SK-N-SH (cell line): ENCODE results near the gene OXCT1.

Source experiments
- CHD2 ChIP-seq: fragments of 150-350 bp; IDR thresholded peaks from 2 replicates; pipeline ENCODE4 v1.6.1; 2018; ENCODE audit warnings: low read length; ENCODE audit not compliant: partially characterized antibody
- EP300 ChIP-seq, 2 experiments: IDR thresholded peaks; 2 replicates each; pipeline versions ENCODE4 v1.4.0 to v1.6.1; 2012; ENCODE audit warnings: borderline replicate concordance in 1 of 2, low read depth in 1 of 2, low read length in 1 of 2
- EZH2phosphoT487 ChIP-seq: fragments of 200-600 bp; sonication (generic); IDR thresholded peaks from 2 replicates; pipeline ENCODE4 v1.6.1; 2017; ENCODE audit warnings: low read depth, mixed run types, mild to moderate bottlenecking, antibody characterized with exemption, moderate library complexity, borderline replicate concordance
- FOXJ3 ChIP-seq: sonication (generic); formaldehyde crosslinking; IDR thresholded peaks from 2 replicates; pipeline ENCODE4 v1.5.1; 2020; ENCODE audit warnings: mild to moderate bottlenecking, missing genetic modification reagents
- GABPA ChIP-seq: IDR thresholded peaks from 2 replicates; pipeline ENCODE4 v1.4.0; 2012; ENCODE audit warnings: low read depth, mild to moderate bottlenecking
- JUND ChIP-seq: IDR thresholded peaks from 2 replicates; pipeline ENCODE4 v1.4.0; 2012
- RAD21 ChIP-seq: IDR thresholded peaks from 2 replicates; pipeline ENCODE4 v1.6.1; 2012; ENCODE audit warnings: mild to moderate bottlenecking, low read length
- SMC3 ChIP-seq: IDR thresholded peaks from 2 replicates; pipeline ENCODE4 v1.6.1; 2012; ENCODE audit warnings: low read depth, low read length, improper control_type of control experiment
- TAF1 ChIP-seq: IDR thresholded peaks from 2 replicates; pipeline ENCODE4 v1.6.1; 2012; ENCODE audit warnings: low read depth, mild to moderate bottlenecking, low read length, moderate library complexity, borderline replicate concordance
- TCF12 ChIP-seq: IDR thresholded peaks from 2 replicates; pipeline ENCODE4 v1.4.0; 2012
- TF ChIP-seq, protein P1 (sequence below): fragments of 200-600 bp; sonication (generic); IDR thresholded peaks from 2 replicates; pipeline ENCODE4 v1.6.1; 2017; ENCODE audit warnings: antibody characterized with exemption, mild to moderate bottlenecking, moderate library complexity
- TF ChIP-seq, protein P2 (sequence below): IDR thresholded peaks from 2 replicates; pipeline ENCODE4 v1.6.1; 2012; ENCODE audit warnings: mild to moderate bottlenecking, low read depth, low read length, moderate library complexity

DNA sequence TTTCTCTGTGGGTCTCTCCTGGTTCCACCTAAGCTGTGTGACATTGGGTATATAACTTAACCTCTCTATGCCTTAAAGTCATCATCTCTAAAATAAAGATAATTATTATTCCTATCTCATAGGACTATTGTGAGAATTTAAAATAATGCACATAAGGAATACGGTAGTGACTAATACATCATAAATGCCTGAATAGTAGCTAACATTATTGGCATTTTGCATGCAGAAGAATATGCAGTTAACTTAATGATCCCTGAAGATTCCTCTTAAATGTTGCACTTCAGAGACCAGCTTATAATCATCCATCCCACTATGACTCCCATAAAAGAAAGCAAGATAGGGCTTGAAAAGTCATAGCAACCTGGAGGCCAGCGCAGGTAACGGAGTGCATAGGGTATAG, 32.4 kb downstream of the OXCT1 start:
- TF ChIP-seq, protein P1, sequence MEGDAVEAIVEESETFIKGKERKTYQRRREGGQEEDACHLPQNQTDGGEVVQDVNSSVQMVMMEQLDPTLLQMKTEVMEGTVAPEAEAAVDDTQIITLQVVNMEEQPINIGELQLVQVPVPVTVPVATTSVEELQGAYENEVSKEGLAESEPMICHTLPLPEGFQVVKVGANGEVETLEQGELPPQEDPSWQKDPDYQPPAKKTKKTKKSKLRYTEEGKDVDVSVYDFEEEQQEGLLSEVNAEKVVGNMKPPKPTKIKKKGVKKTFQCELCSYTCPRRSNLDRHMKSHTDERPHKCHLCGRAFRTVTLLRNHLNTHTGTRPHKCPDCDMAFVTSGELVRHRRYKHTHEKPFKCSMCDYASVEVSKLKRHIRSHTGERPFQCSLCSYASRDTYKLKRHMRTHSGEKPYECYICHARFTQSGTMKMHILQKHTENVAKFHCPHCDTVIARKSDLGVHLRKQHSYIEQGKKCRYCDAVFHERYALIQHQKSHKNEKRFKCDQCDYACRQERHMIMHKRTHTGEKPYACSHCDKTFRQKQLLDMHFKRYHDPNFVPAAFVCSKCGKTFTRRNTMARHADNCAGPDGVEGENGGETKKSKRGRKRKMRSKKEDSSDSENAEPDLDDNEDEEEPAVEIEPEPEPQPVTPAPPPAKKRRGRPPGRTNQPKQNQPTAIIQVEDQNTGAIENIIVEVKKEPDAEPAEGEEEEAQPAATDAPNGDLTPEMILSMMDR = no peak
- TF ChIP-seq TAF1 (no peak), JUND (no peak), TCF12 (no peak), EP300 (IDR thresholded peaks at IDR 0.05; ENCODE audit: borderline replicate concordance in 1 of 2, low read depth in 1 of 2, low read length in 1 of 2) (no peak), RAD21 (no peak), EZH2phosphoT487 (no peak), FOXJ3 (CRISPR knock-in tag) (no peak), SMC3 (no peak), GABPA (no peak), CHD2 (no peak)
- TF ChIP-seq, protein P2, sequence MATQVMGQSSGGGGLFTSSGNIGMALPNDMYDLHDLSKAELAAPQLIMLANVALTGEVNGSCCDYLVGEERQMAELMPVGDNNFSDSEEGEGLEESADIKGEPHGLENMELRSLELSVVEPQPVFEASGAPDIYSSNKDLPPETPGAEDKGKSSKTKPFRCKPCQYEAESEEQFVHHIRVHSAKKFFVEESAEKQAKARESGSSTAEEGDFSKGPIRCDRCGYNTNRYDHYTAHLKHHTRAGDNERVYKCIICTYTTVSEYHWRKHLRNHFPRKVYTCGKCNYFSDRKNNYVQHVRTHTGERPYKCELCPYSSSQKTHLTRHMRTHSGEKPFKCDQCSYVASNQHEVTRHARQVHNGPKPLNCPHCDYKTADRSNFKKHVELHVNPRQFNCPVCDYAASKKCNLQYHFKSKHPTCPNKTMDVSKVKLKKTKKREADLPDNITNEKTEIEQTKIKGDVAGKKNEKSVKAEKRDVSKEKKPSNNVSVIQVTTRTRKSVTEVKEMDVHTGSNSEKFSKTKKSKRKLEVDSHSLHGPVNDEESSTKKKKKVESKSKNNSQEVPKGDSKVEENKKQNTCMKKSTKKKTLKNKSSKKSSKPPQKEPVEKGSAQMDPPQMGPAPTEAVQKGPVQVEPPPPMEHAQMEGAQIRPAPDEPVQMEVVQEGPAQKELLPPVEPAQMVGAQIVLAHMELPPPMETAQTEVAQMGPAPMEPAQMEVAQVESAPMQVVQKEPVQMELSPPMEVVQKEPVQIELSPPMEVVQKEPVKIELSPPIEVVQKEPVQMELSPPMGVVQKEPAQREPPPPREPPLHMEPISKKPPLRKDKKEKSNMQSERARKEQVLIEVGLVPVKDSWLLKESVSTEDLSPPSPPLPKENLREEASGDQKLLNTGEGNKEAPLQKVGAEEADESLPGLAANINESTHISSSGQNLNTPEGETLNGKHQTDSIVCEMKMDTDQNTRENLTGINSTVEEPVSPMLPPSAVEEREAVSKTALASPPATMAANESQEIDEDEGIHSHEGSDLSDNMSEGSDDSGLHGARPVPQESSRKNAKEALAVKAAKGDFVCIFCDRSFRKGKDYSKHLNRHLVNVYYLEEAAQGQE = no peak
